B cell (primary cell): ENCODE measurements around the gene NCK1. TPM values are rescaled to one million over a fixed set of nuclear protein-coding genes. Genes with fewer than 3 reads are reported as not detected.

Experiments used
- ATAC-seq: fragments of 200-7000 bp; cut with Tn5 transposase; one replicate; pipeline ENCODE4 v1.10.0; 2021; ENCODE audit warnings: low read depth, mild to moderate bottlenecking, moderate number of reproducible peaks, moderate library complexity
- CTCF ChIA-PET: fragments of 350-600 bp; sonication (Branson Sonifier 250); formaldehyde crosslinking; loops from one replicate; lab custom pipeline; 2021; ENCODE audit warnings: antibody characterized with exemption, inconsistent platforms; lab: Charles Lee
- POLR2A ChIA-PET: fragments of 350-600 bp; sonication (Branson Sonifier 250); formaldehyde crosslinking; loops from one replicate; lab custom pipeline; 2021; ENCODE audit warnings: antibody characterized with exemption; lab: Charles Lee
- DNase-seq: peaks from one replicate; pipeline ENCODE4 v3.0.0; 2013
- H2AFZ ChIP-seq: 2 replicates; pipeline ENCODE4 v1.6.1; 2012; ENCODE audit warnings: mild to moderate bottlenecking, low read depth, low read length; ENCODE audit not compliant: insufficient read depth, poor library complexity, severe bottlenecking
- H3K27ac ChIP-seq, 2 donors: 1 replicate in 1 of 2; 2 replicates in 1 of 2; pipeline ENCODE4 v1.5.1; 2012 to 2013; ENCODE audit warnings: low read length in 2 of 2, mild to moderate bottlenecking in 2 of 2, moderate library complexity in 1 of 2
- H3K27me3 ChIP-seq, 4 experiments: fragments of 200-600 bp in 1 of 4; sonication (generic) in 1 of 4; replicated peaks in 1 of 4; 1 replicate in 2 of 4; 2 replicates in 2 of 4; pipeline versions ENCODE4 v1.6.1 to v1.7.0; 2013 to 2016; ENCODE audit warnings: low read length in 3 of 4, mild to moderate bottlenecking in 2 of 4, mixed read lengths in 1 of 4, moderate library complexity in 1 of 4; ENCODE audit not compliant: insufficient read depth in 4 of 4, control insufficient read depth in 3 of 4; ENCODE audit errors: control extremely low read depth in 1 of 4
- H3K36me3 ChIP-seq, 2 experiments: replicated peaks in 1 of 2; 1 replicate in 1 of 2; 2 replicates in 1 of 2; pipeline versions ENCODE4 v1.6.1 to v1.7.1; 2013; ENCODE audit warnings: low read length in 1 of 2; ENCODE audit not compliant: insufficient read depth in 2 of 2, control insufficient read depth in 1 of 2; ENCODE audit errors: control extremely low read depth in 1 of 2, extremely low read depth in 1 of 2
- H3K4me1 ChIP-seq, 2 donors: fragments of 200-600 bp in 1 of 2; sonication (generic) in 1 of 2; 1 replicate in 1 of 2; 2 replicates in 1 of 2; pipeline versions ENCODE4 v1.5.1 to v1.6.1; 2013 to 2017; ENCODE audit warnings: low read length in 2 of 2; ENCODE audit not compliant: control insufficient read depth in 2 of 2, insufficient read depth in 2 of 2
- H3K4me2 ChIP-seq: replicated peaks from 2 replicates; pipeline ENCODE3; 2012; ENCODE audit warnings: mild to moderate bottlenecking, low read depth, low read length; ENCODE audit not compliant: poor library complexity, severe bottlenecking
- H3K4me3 ChIP-seq, 5 experiments: fragments of 200-600 bp in 1 of 5; sonication (generic) in 1 of 5; 1 replicate in 3 of 5; 2 replicates in 2 of 5; pipeline versions ENCODE4 v1.5.1 to v1.7.0; 2011 to 2016; ENCODE audit warnings: low read length in 4 of 5, mild to moderate bottlenecking in 4 of 5, low read depth in 2 of 5, control low read depth in 1 of 5, moderate library complexity in 1 of 5; ENCODE audit not compliant: insufficient read depth in 1 of 5; ENCODE audit errors: control extremely low read depth in 1 of 5, extremely low read depth in 1 of 5
- H3K79me2 ChIP-seq: fragments of 200-600 bp; sonication (generic); one replicate; pipeline ENCODE4 v1.6.0; 2016; ENCODE audit warnings: low read length; ENCODE audit not compliant: control insufficient read depth, insufficient read depth
- H3K9ac ChIP-seq: fragments of 200-600 bp; sonication (generic); 2 replicates; pipeline ENCODE4 v1.6.1; 2017; ENCODE audit warnings: mild to moderate bottlenecking, low read length, moderate library complexity
- H3K9me3 ChIP-seq, 3 donors: one replicate each; pipeline versions ENCODE4 v1.6.1 to v1.7.1; 2013; ENCODE audit warnings: low read length in 2 of 3; ENCODE audit not compliant: control insufficient read depth in 2 of 3, insufficient read depth in 1 of 3; ENCODE audit errors: control extremely low read depth in 1 of 3
- H4K20me1 ChIP-seq: 2 replicates; pipeline ENCODE4 v1.6.0; 2012; ENCODE audit warnings: mild to moderate bottlenecking, low read length; ENCODE audit not compliant: insufficient read depth, control insufficient read depth, poor library complexity, severe bottlenecking
- H3K27ac Mint-ChIP-seq: one replicate; pipeline ENCODE4 v1.8.0; 2021; ENCODE audit warnings: mixed read lengths
- H3K27me3 Mint-ChIP-seq: one replicate; pipeline ENCODE4 v1.8.0; 2021; ENCODE audit warnings: mixed read lengths
- H3K4me1 Mint-ChIP-seq: one replicate; pipeline ENCODE4 v1.8.0; 2021; ENCODE audit warnings: mixed read lengths
- H3K4me3 Mint-ChIP-seq: one replicate; pipeline ENCODE4 v1.8.0; 2021; ENCODE audit warnings: mixed read lengths
- H3K9me3 Mint-ChIP-seq: one replicate; pipeline ENCODE4 v1.8.0; 2022; ENCODE audit warnings: mixed read lengths; ENCODE audit not compliant: insufficient read depth
- CTCF ChIP-seq: fragments of 200-600 bp; IDR thresholded peaks from one replicate; pipeline ENCODE4 v1.8.0; 2022; ENCODE audit warnings: antibody characterized with exemption, mild to moderate bottlenecking
- EZH2 ChIP-seq: IDR thresholded peaks from 2 replicates; pipeline ENCODE4 v1.6.1; 2012; ENCODE audit warnings: borderline replicate concordance, low read depth, mild to moderate bottlenecking, moderate library complexity, low read length; ENCODE audit not compliant: insufficient read depth, poor library complexity, severe bottlenecking
- WGBS: methylation state at CpG from one replicate; pipeline ENCODE4 v1.1.5; 2013; ENCODE audit warnings: missing lambda C conversion rate; ENCODE audit not compliant: insufficient coverage; 5-methylcytosine and 5-hydroxymethylcytosine counted together
- intact Hi-C: fragments of 100-400 bp; cut with micrococcal nuclease; formaldehyde crosslinking; loops from one replicate; pipeline ENCODE4 v1.10.0; 2022
- polyA plus RNA-seq: library from polyadenylated mRNA; depleted of rRNA; stranded (reverse); fragments of >200 nt; gene quantifications from 2 replicates; pipeline ENCODE4 v1.2.3, GENCODE V29; 2012
- total RNA-seq, 2 donors: library from RNA; stranded (reverse); fragments of 120-200 nt in 1 of 2; gene quantifications; 1 replicate in 1 of 2; 2 replicates in 1 of 2; pipeline versions ENCODE4 v1.2.3 to v1.2.4, GENCODE V29; 2013 to 2022

Gene NCK1
- total and polyA plus RNA-seq, 2 donors (not counting 1 experiment from before 2014, with no cell fraction given): 12.6 to 32.4 TPM

GRCh38 chr3:136959599-136959998 is 97.6 kb downstream of the NCK1 start:
- H3K27ac Mint-ChIP-seq: no peak overlapping the region

More at GRCh38 chr3:136959599-136959998, 97.6 kb downstream of the NCK1 start:
- no peak overlapping the region for H3K4me3 ChIP-seq
- ATAC-seq (no peak), DNase-seq (no peak)
- no peak overlapping the region for H3K4me2 ChIP-seq
- H3K27me3 ChIP-seq: no peaks in the 10 kb centered on the region
- Mint-ChIP-seq H3K9me3 (no peaks in the 10 kb centered on the region), H3K27me3 (no peaks in the 10 kb centered on the region), H3K4me1 (peaks cover 7% of the 10 kb centered on the region), H3K4me3 (no peak overlapping the region)
- no peaks in the 10 kb centered on the region for H3K79me2 ChIP-seq
- H3K9me3 ChIP-seq: no peaks in the 10 kb centered on the region
- WGBS: no CpG with 5 or more reads among the region's 6 CpGs
- CTCF ChIA-PET: interaction anchor here (1.4 kb wide), 2 partner anchors 21 to 55 kb away, joined by 3 read pairs; no protein-coding TSS in a partner anchor
- no peak for TF ChIP-seq CTCF
- no peak for TF ChIP-seq EZH2
- peaks cover 0 to 2% of the 10 kb centered on the region in 2 experiments for H3K36me3 ChIP-seq
- H3K27ac ChIP-seq: no peak overlapping the region
- no peak overlapping the region for H3K9ac ChIP-seq
- H3K4me1 ChIP-seq: no peaks in the 10 kb centered on the region
- intact Hi-C loops: no loop called here
- H2AFZ ChIP-seq: no peak overlapping the region
- POLR2A ChIA-PET: interaction anchor here (0.7 kb wide), 1 partner anchor 251 kb away, joined by 9 read pairs; no protein-coding TSS in a partner anchor
- no peaks in the 10 kb centered on the region for H4K20me1 ChIP-seq
